HG02763 (cell line): ENCODE measurements around the gene SULT1C3.

Experiments
- ATAC-seq: cut with Tn5 transposase; IDR thresholded peaks from one replicate; pipeline ENCODE4 v1.9.1; 2021; ENCODE audit warnings: mild to moderate bottlenecking, moderate library complexity; ENCODE audit not compliant: unreplicated experiment

The SULT1C3 gene

GRCh38 chr2:108297436-108298141 lies 57.8 kb downstream of the SULT1C3 start:
- ATAC-seq = no peak

DNA sequence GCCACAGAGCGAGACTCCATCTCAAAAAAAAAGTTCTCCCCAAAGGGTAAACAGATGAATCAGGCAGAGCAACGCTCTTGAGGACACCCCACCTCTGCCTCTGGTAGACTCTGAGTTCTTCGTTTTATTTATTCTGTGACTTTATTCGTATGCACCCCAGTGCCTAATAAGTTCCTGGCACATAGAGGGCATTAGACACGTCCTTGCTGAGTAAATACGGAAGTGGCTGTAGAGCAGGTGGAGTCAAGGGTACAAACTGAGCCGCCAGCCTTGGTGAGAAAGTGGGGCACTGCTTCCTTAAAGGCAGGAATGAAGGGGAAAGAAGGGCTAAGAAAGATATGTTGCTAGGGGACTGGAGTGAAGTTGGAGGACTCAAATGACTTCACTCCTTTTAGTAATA lies 61.8 kb downstream of the SULT1C3 start:
- no peak for ATAC-seq

DNA sequence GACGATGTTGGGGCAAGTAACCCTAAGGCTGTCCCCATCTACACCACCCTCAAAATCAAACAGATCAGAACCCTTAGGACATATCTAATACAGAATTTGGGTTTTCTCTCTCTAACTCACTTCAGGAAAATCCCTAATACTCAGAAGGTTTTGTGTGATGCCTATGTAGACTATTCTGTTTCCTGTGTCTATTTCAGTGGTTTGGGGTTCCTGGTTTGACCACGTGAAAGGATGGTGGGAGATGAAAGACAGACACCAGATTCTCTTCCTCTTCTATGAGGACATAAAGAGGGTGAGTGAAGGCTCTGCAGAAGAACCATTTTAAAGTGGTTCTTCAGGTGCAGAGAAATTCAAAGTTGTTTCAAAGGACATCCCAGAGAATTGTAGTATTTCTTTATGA lies 65.2 kb downstream of the SULT1C3 start:
- ATAC-seq = no peak

GRCh38 chr2:108305901-108306300 lies 66.1 kb downstream of the SULT1C3 start:
- ATAC-seq = no peak

DNA sequence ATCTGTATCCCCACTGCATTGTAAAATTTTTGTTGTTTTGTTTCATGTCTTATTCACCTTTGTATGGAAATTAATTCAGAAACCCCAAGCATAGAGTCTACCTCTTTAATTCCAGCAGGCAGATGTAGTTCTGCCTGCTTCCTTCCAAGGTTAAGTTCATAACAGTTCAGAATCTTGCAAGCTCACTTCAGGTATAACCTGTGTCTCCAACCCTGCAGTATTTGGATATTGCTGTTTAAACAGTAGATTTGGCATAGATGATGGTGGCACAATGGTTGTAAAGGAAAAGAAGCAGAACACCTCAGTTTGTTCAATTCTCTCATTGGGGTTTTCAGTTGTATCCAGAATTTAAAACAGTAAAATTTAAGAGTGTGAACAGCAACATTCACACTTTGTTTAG lies 70.1 kb downstream of the SULT1C3 start:
- ATAC-seq = no peak
